Measurements from ENCODE around the gene VCAN. TPM values are rescaled to one million over a fixed set of nuclear protein-coding genes. Genes with fewer than 3 reads are reported as not detected.

Gene VCAN
- total RNA-seq, 1 donor from 2014 or later: 67.5 TPM

DNA sequence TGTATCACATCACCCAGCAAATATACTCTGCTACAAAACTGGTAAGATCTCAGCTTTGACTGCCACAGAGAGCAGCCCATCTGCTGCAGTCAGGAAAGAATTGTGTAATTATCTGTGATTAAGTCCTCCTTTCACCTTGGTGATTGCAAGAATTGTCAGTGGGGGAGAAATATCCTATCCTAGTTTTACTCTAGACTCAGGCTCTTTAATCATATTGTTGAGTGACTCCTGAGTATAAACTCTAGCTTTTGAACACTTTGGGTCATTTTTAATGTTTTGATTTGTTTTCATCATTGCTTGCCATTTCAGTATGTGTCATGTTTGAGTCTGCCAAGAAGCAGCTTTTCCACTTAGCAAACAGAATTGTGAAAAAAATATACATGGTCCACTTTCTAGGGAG lies 32.1 kb downstream of the VCAN start:
- H3K9me3 Mint-ChIP-seq (ENCODE audit: unreplicated experiment): peaks cover 8% of the 10 kb centered on the region

DNA sequence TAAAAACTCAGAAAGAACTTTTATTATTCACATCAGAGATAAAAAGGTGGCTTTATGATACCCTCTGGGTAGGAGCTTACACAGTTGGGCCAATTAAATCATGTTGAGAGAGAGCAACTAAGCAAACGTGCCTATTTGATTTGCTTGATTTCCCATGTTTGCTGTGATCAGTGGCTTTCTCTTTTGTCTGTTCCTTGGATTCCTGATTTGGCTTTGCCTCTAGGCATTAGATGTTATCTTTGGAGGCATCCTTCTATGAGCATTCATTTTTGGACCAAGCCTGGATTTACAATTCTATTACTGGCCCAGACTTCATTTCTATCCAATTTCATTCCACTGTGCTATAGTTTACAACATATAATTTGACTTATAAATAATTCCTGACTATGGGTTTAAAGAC lies 35.9 kb downstream of the VCAN start:
- peaks cover 7% of the 10 kb centered on the region for H3K36me3 Mint-ChIP-seq (ENCODE audit: unreplicated experiment)
- no peak for TF ChIP-seq CTCF (IDR thresholded peaks at IDR 0.05)
- DNase-seq (ENCODE audit: extremely low spot score, unreplicated experiment): no peak
- H3K4me1 Mint-ChIP-seq (ENCODE audit: unreplicated experiment): peaks cover 46% of the 10 kb centered on the region
- H3K27ac Mint-ChIP-seq (ENCODE audit: unreplicated experiment): no peak overlapping the region
- no peaks in the 10 kb centered on the region for H3K27me3 Mint-ChIP-seq (ENCODE audit: unreplicated experiment)
- no peak overlapping the region for H3K4me3 Mint-ChIP-seq (ENCODE audit: unreplicated experiment)
- no peaks in the 10 kb centered on the region for H3K9me3 Mint-ChIP-seq (ENCODE audit: unreplicated experiment)

More for the DNA sequence above, 32.1 kb downstream of the VCAN start:
- Mint-ChIP-seq H3K27me3 (ENCODE audit: unreplicated experiment) (no peaks in the 10 kb centered on the region), H3K27ac (ENCODE audit: unreplicated experiment) (peak overlapping the region; percentile 7), H3K4me1 (ENCODE audit: unreplicated experiment) (peaks cover 16% of the 10 kb centered on the region), H3K4me3 (ENCODE audit: unreplicated experiment) (no peak overlapping the region), H3K36me3 (ENCODE audit: unreplicated experiment) (peaks cover 17% of the 10 kb centered on the region)
- TF ChIP-seq CTCF (IDR thresholded peaks at IDR 0.05): no peak
- no peak for DNase-seq (ENCODE audit: extremely low spot score, unreplicated experiment)

DNA sequence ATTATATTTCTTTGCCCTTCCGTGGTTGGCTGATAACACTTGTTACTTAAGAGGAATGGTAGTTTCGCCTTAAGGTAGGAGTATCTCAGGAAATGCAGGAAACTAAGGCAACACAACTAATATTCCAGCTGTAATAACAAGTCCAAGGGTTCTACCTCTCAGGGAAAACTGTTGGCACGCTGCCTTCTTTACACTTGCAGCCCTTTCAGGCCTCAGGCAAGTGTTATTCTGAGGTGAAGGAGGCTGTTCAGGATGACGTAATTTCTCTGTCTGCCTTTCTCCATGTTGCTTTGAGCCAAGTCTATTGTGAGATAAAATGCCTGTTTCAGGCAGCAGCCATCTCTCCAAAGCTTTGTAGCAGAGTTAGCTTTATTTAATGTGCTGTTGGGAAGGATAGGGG lies 38.0 kb downstream of the VCAN start:
- DNase-seq (ENCODE audit: extremely low spot score, unreplicated experiment): no peak
- no peaks in the 10 kb centered on the region for H3K27me3 Mint-ChIP-seq (ENCODE audit: unreplicated experiment)
- peaks cover 48% of the 10 kb centered on the region for H3K4me1 Mint-ChIP-seq (ENCODE audit: unreplicated experiment)
- H3K27ac Mint-ChIP-seq (ENCODE audit: unreplicated experiment): peak overlapping the region; percentile 86
- TF ChIP-seq CTCF (IDR thresholded peaks at IDR 0.05): no peak
- H3K36me3 Mint-ChIP-seq (ENCODE audit: unreplicated experiment): peaks cover 7% of the 10 kb centered on the region
- no peak overlapping the region for H3K4me3 Mint-ChIP-seq (ENCODE audit: unreplicated experiment)
- H3K9me3 Mint-ChIP-seq (ENCODE audit: unreplicated experiment): no peaks in the 10 kb centered on the region

- peak overlapping the region; percentile 86 for H3K27ac Mint-ChIP-seq (ENCODE audit: unreplicated experiment)
- DNase-seq (ENCODE audit: extremely low spot score, unreplicated experiment): no peak
- H3K4me3 Mint-ChIP-seq (ENCODE audit: unreplicated experiment): peak overlapping the region; percentile 29
- H3K4me1 Mint-ChIP-seq (ENCODE audit: unreplicated experiment): peaks cover 48% of the 10 kb centered on the region
- H3K36me3 Mint-ChIP-seq (ENCODE audit: unreplicated experiment): peaks cover 7% of the 10 kb centered on the region
- H3K27me3 Mint-ChIP-seq (ENCODE audit: unreplicated experiment): no peaks in the 10 kb centered on the region
- H3K9me3 Mint-ChIP-seq (ENCODE audit: unreplicated experiment): no peaks in the 10 kb centered on the region
- TF ChIP-seq CTCF (IDR thresholded peaks at IDR 0.05): no peak
These were observed 38.7 kb downstream of the VCAN start for GRCh38 chr5:83510260-83510659.

DNA sequence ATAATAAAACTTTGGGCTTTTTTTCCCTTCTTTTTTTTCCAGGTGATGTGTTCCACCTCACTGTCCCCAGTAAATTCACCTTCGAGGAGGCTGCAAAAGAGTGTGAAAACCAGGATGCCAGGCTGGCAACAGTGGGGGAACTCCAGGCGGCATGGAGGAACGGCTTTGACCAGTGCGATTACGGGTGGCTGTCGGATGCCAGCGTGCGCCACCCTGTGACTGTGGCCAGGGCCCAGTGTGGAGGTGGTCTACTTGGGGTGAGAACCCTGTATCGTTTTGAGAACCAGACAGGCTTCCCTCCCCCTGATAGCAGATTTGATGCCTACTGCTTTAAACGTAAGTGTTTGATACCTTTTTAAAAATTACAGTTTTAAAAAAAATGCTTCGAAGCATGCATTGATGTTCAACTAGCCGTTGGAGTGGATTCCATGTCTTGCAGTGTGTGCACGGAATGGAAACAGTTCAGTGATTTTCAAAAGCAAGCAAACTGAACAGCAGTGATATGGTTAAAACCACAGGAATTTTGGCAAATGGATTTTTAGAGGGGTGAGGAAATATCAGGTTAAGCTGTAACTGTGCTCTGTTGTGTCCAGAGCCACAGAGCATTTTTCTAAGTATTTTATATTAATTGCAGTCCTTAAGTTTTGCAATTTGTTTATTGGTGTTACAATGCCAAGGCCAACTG lies 40.7 kb downstream of the VCAN start:
- Mint-ChIP-seq H3K4me1 (ENCODE audit: unreplicated experiment) (peaks cover 64% of the 10 kb centered on the region), H3K27ac (ENCODE audit: unreplicated experiment) (no peak overlapping the region), H3K9me3 (ENCODE audit: unreplicated experiment) (no peaks in the 10 kb centered on the region), H3K27me3 (ENCODE audit: unreplicated experiment) (no peaks in the 10 kb centered on the region), H3K36me3 (ENCODE audit: unreplicated experiment) (no peaks in the 10 kb centered on the region), H3K4me3 (ENCODE audit: unreplicated experiment) (no peak overlapping the region)
- no peak for TF ChIP-seq CTCF (IDR thresholded peaks at IDR 0.05)
- DNase-seq (ENCODE audit: extremely low spot score, unreplicated experiment): no peak

Measured in osteocyte (in vitro differentiated cells).